Keratinocyte (primary cell): ENCODE measurements around the gene SS18. TPM values are rescaled to one million over a fixed set of nuclear protein-coding genes. Genes with fewer than 3 reads are reported as not detected.
A peak's percentile ranks its signal among the peaks of the same experiment; 100 is the strongest.

ENCODE experiments used
- DNase-seq: peaks from one replicate; pipeline ENCODE4 v3.0.0-alpha.2; 2011; ENCODE audit warnings: low read depth, missing footprints, low spot score
- FAIRE-seq: peaks from 2 replicates; lab custom pipeline; 2011; peaks lifted over from hg19 to GRCh38; lab: Jason Lieb, UNC
- H2AFZ ChIP-seq: 2 replicates; pipeline ENCODE4 v1.6.0; 2012; ENCODE audit warnings: low read length, control low read depth, inconsistent platforms; ENCODE audit not compliant: control insufficient read depth
- H3K27ac ChIP-seq: 2 replicates; pipeline ENCODE4 v1.5.1; 2011; ENCODE audit warnings: low read length; ENCODE audit not compliant: control insufficient read depth, insufficient read depth
- H3K27me3 ChIP-seq: 3 replicates; pipeline ENCODE4 v1.6.0; 2011; ENCODE audit warnings: low read length; ENCODE audit not compliant: control insufficient read depth, insufficient read depth; ENCODE audit errors: extremely low read depth
- H3K36me3 ChIP-seq, 2 experiments: 2 replicates in 1 of 2; 3 replicates in 1 of 2; pipeline ENCODE4 v1.5.1; 2011; ENCODE audit warnings: low read length in 2 of 2, mild to moderate bottlenecking in 1 of 2; ENCODE audit not compliant: control insufficient read depth in 2 of 2, insufficient read depth in 2 of 2; ENCODE audit errors: extremely low read depth in 1 of 2
- H3K4me1 ChIP-seq: 3 replicates; pipeline ENCODE4 v1.5.1; 2011; ENCODE audit warnings: low read length; ENCODE audit not compliant: control insufficient read depth, insufficient read depth; ENCODE audit errors: extremely low read depth
- H3K4me2 ChIP-seq: 3 replicates; pipeline ENCODE4 v1.6.0; 2011; ENCODE audit warnings: low read depth, low read length; ENCODE audit not compliant: control insufficient read depth, insufficient read depth; ENCODE audit errors: extremely low read depth
- H3K4me3 ChIP-seq, 3 experiments: fragments of 200-600 bp in 1 of 3; sonication (generic) in 1 of 3; 2 replicates in 2 of 3; 3 replicates in 1 of 3; pipeline ENCODE4 v1.5.1; 2011 to 2016; ENCODE audit warnings: low read length in 3 of 3, mild to moderate bottlenecking in 3 of 3, control low read depth in 2 of 3, inconsistent platforms in 1 of 3, low read depth in 1 of 3, mixed read lengths in 1 of 3, mixed run types in 1 of 3, moderate library complexity in 1 of 3; ENCODE audit not compliant: control insufficient read depth in 2 of 3, insufficient read depth in 2 of 3; ENCODE audit errors: extremely low read depth in 1 of 3
- H3K79me2 ChIP-seq: 2 replicates; pipeline ENCODE4 v1.6.0; 2012; ENCODE audit warnings: low read length; ENCODE audit not compliant: control insufficient read depth, insufficient read depth
- H3K9ac ChIP-seq: 3 replicates; pipeline ENCODE4 v1.6.0; 2011; ENCODE audit warnings: low read length; ENCODE audit not compliant: control insufficient read depth, insufficient read depth; ENCODE audit errors: extremely low read depth
- H3K9me1 ChIP-seq: 3 replicates; pipeline ENCODE4 v1.6.0; 2011; ENCODE audit warnings: low read length; ENCODE audit not compliant: control insufficient read depth, insufficient read depth; ENCODE audit errors: extremely low read depth
- H3K9me3 ChIP-seq: 2 replicates; pipeline ENCODE4 v1.5.1; 2012; ENCODE audit warnings: low read depth, low read length; ENCODE audit not compliant: control insufficient read depth
- H4K20me1 ChIP-seq: 3 replicates; pipeline ENCODE4 v1.6.0; 2011; ENCODE audit warnings: low read length; ENCODE audit not compliant: control insufficient read depth, insufficient read depth; ENCODE audit errors: extremely low read depth
- CTCF ChIP-seq, 3 experiments: IDR thresholded peaks in 1 of 3; conservative IDR thresholded peaks in 1 of 3; optimal IDR thresholded peaks in 1 of 3; 2 replicates in 2 of 3; 3 replicates in 1 of 3; pipeline versions ENCODE3 to v1.5.1; 2011; ENCODE audit warnings: low read length in 3 of 3, mild to moderate bottlenecking in 3 of 3, moderate library complexity in 2 of 3, control low read depth in 1 of 3, inconsistent platforms in 1 of 3; ENCODE audit not compliant: insufficient read depth in 2 of 3; ENCODE audit errors: extremely low read depth in 1 of 3
- EZH2 ChIP-seq: IDR thresholded peaks from one replicate; pipeline ENCODE4 v1.6.1; 2012; ENCODE audit warnings: inconsistent platforms, mild to moderate bottlenecking, low read length, moderate library complexity
- dilution Hi-C: fragments of 300-500 bp; cut with MboI; formaldehyde crosslinking; loops from one replicate; pipeline ENCODE4 v1.7.0; 2020; ENCODE audit warnings: low sequenced_read_pairs; ENCODE audit not compliant: extremely low pct_ligation_motif_present
- polyA plus RNA-seq, 5 experiments: library from polyadenylated mRNA; depleted of rRNA in 3 of 5; stranded (reverse) in 3 of 5; stranded (forward) in 1 of 5; unstranded in 1 of 5; fragments of >200 nt; gene quantifications; 1 replicate in 1 of 5; 2 replicates in 3 of 5; 3 replicates in 1 of 5; pipeline versions ENCODE4 v1.2.1 to v1.2.3, GENCODE V29; 2011 to 2012; ENCODE audit warnings: missing spikeins in 2 of 5, low read depth in 1 of 5, low replicate concordance in 1 of 5

SS18 gene
- polyA plus RNA-seq, 1 donor (not counting 4 experiments of a cell fraction or from before 2014, with no cell fraction given), result 140 TPM

GRCh38 chr18:26096852-26097251 lies 6.4 kb upstream of the SS18 start:
- no peaks in the 10 kb centered on the region for H3K36me3 ChIP-seq
- no peak overlapping the region for H3K27ac ChIP-seq
- H3K4me3 ChIP-seq, result no peak overlapping the region
- H3K4me1 ChIP-seq, result peaks cover 4% of the 10 kb centered on the region
- TF ChIP-seq EZH2 (no peak), CTCF (optimal IDR thresholded peaks at IDR 0.05 in 1 of 3, IDR thresholded peaks at IDR 0.05 in 1 of 3, conservative IDR thresholded peaks at IDR 0.05 in 1 of 3; ENCODE audit: extremely low read depth in 1 of 3, insufficient read depth in 2 of 3, low read length in 3 of 3) (no peak)
- no peaks in the 10 kb centered on the region for H3K79me2 ChIP-seq
- no peak overlapping the region for H3K9ac ChIP-seq
- H3K9me1 ChIP-seq, result no peaks in the 10 kb centered on the region
- H3K27me3 ChIP-seq, result no peaks in the 10 kb centered on the region
- no peak overlapping the region for H3K4me2 ChIP-seq
- H4K20me1 ChIP-seq, result no peaks in the 10 kb centered on the region
- dilution Hi-C loops, result no loop called here
- H3K9me3 ChIP-seq, result no peaks in the 10 kb centered on the region
- no peak overlapping the region for H2AFZ ChIP-seq
- peak; percentile 26 for FAIRE-seq
- no peak for DNase-seq

GRCh38 chr18:26091047-26091630 lies 726 bp upstream of the SS18 start:
- Histone ChIP-seq H3K9ac (peak overlapping the region; percentile 89), H3K9me1 (no peaks in the 10 kb centered on the region), H3K27ac (peak overlapping the region; percentile 81), H4K20me1 (no peaks in the 10 kb centered on the region), H3K4me1 (peaks cover 8% of the 10 kb centered on the region), H3K27me3 (no peaks in the 10 kb centered on the region), H2AFZ (peak overlapping the region; percentile 97), H3K4me3 (peak overlapping the region; percentile 71 to 88 (median 84)), H3K9me3 (no peaks in the 10 kb centered on the region), H3K36me3 (peaks cover 3 to 9% of the 10 kb centered on the region in 2 experiments), H3K4me2 (peak overlapping the region; percentile 95), H3K79me2 (peaks cover 40% of the 10 kb centered on the region)
- FAIRE-seq (peak; percentile 55), DNase-seq (no peak)
- dilution Hi-C loops, result no loop called here
- no peak for TF ChIP-seq EZH2
